ENCODE results near the gene SYTL4. TPM values are rescaled to one million over a fixed set of nuclear protein-coding genes. Genes with fewer than 3 reads are reported as not detected.

SYTL4 gene
- total RNA-seq, 2 donors from 2014 or later: not detected

DNA sequence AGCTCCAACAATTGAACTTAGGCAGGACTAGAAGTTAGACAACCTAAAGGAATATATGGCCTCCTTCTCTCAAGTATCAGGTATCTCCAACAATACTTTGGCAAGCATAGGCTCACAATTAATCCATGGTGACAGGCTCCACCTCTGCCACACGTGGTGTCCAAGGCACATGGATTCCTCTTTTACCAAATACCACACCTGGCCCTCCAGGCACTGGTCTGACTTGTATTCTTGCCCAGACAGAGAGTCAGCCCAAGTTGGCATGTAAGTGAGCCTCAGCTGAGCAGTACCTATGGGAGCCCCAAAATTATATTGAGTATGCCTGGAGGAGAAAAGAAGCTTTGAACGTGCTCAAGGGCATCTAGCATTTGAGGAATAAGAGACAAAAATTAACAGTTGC lies 68.3 kb downstream of the SYTL4 start:
- no peak for DNase-seq (ENCODE audit: low spot score in 2 of 2)
- Mint-ChIP-seq H3K27ac (no peak overlapping the region), H3K36me3 (no peaks in the 10 kb centered on the region), H3K9me3 (no peaks in the 10 kb centered on the region)
- ATAC-seq: no peak

- no peaks in the 10 kb centered on the region for H3K36me3 Mint-ChIP-seq
- DNase-seq (ENCODE audit: low spot score in 2 of 2) (no peak), ATAC-seq (no peak)
- H3K9me3 Mint-ChIP-seq: no peaks in the 10 kb centered on the region
- H3K27ac Mint-ChIP-seq: no peak overlapping the region
These were observed 69.1 kb downstream of the SYTL4 start for GRCh38 chrX:100662796-100663195.

GRCh38 chrX:100662170-100662569 lies 69.8 kb downstream of the SYTL4 start:
- DNase-seq (ENCODE audit: low spot score in 2 of 2) (no peak), ATAC-seq (no peak)
- no peak overlapping the region for H3K27ac Mint-ChIP-seq
- no peaks in the 10 kb centered on the region for H3K9me3 Mint-ChIP-seq
- H3K36me3 Mint-ChIP-seq: no peaks in the 10 kb centered on the region

GRCh38 chrX:100659431-100660137 lies 72.3 kb downstream of the SYTL4 start:
- ATAC-seq: no peak
- Mint-ChIP-seq H3K36me3 (no peaks in the 10 kb centered on the region), H3K27ac (no peak overlapping the region), H3K9me3 (no peaks in the 10 kb centered on the region)
- no peak for DNase-seq (ENCODE audit: low spot score in 2 of 2)

GRCh38 chrX:100658941-100659381 lies 73.0 kb downstream of the SYTL4 start:
- Mint-ChIP-seq H3K27ac (no peak overlapping the region), H3K9me3 (no peaks in the 10 kb centered on the region), H3K36me3 (no peaks in the 10 kb centered on the region)
- DNase-seq (ENCODE audit: low spot score in 2 of 2) (no peak), ATAC-seq (no peak)

GRCh38 chrX:100654261-100654660 lies 77.7 kb downstream of the SYTL4 start:
- no peaks in the 10 kb centered on the region for H3K36me3 Mint-ChIP-seq
- no peak for ATAC-seq
- H3K9me3 Mint-ChIP-seq: no peaks in the 10 kb centered on the region
- no peak for DNase-seq (ENCODE audit: low spot score in 2 of 2)
- no peak overlapping the region for H3K27ac Mint-ChIP-seq

DNA sequence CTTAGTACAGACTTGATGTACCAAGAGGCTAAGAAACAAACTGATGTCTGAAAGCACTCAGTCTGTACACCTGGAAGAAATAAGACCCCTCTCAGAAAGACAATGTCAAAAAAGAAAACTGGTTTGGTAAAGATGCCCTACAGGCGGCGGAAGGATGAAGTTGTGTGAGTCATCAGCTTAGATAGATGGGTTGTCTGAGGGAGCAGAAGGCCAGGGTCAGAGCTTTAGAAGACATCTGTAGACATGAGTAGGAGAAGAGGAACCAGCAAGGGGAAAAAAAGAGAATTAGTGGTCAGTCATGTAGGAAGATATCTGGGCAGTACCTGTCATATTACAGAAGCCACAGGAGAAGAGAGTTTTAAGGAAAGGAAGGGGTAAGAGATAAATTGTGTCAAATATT lies 79.7 kb downstream of the SYTL4 start:
- no peaks in the 10 kb centered on the region for H3K36me3 Mint-ChIP-seq
- no peak for DNase-seq (ENCODE audit: low spot score in 2 of 2)
- ATAC-seq: no peak
- H3K27ac Mint-ChIP-seq: no peak overlapping the region
- H3K9me3 Mint-ChIP-seq: no peaks in the 10 kb centered on the region

DNA sequence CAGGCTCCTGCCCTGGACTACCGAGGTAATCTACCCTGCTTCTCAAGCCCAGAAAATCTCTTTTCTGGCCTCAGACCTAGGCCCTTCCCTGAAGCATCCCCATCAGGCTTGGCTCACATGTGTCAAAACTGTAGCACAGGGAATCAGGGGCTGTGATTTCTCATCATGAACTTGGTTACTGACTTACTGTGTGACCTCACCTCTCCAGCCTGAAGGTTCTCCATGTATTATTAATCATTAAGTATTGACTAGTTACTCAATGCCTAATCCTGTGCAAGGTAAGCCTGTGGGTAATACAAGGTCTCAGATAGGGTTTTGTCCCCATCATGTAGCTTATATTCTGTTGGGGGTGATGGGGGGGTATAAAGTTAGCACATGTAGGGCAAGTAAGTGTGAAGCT lies 81.1 kb downstream of the SYTL4 start:
- H3K27ac Mint-ChIP-seq: no peak overlapping the region
- DNase-seq (ENCODE audit: low spot score in 2 of 2) (no peak), ATAC-seq (no peak)
- no peaks in the 10 kb centered on the region for H3K36me3 Mint-ChIP-seq
- H3K9me3 Mint-ChIP-seq: no peaks in the 10 kb centered on the region

DNA sequence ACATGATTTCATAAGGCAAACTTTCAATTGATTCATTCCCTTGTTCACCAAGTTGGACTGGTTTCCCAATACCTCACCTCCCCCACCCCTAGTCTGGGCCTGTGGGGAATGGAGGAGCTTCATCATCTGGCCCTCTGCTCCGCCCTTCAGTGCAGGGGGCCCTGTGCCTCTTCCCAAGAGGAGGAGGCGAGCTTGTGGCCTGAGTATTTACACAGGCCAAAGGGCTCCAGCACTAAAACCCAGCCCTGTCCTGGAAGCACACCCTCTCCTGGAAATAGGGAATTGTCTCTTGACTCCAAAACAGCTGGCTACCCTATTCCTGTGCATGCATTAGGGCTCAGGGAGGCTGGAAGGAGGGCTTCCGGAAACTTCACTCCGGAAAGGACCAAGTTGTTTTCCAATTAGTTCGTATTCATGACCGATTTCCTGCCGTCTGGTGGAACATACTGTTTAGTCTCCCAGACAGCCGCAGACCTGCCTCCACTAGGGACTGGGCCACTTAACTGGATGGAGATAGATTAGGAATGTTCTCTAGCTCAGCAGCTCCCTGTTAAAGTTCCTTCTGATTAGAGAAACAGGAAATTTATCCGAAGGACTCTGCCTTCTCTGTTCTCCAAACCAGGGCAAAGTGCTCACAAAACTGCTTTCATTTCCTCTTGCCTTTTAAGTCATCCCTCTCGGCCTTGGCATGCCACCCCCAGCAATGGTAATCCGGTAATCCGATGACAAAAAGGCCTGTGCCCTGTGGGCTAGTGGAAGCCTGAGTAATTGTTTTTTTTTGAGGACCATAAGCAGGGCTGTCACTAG lies 82.2 kb downstream of the SYTL4 start:
- no peak for DNase-seq (ENCODE audit: low spot score in 2 of 2)
- ATAC-seq: no peak
- no peaks in the 10 kb centered on the region for H3K9me3 Mint-ChIP-seq
- H3K36me3 Mint-ChIP-seq: no peaks in the 10 kb centered on the region
- no peak overlapping the region for H3K27ac Mint-ChIP-seq

- no peaks in the 10 kb centered on the region for H3K9me3 Mint-ChIP-seq
- DNase-seq (ENCODE audit: low spot score in 2 of 2) (no peak), ATAC-seq (no peak)
- H3K36me3 Mint-ChIP-seq: no peaks in the 10 kb centered on the region
- no peak overlapping the region for H3K27ac Mint-ChIP-seq
These were observed 83.2 kb downstream of the SYTL4 start for GRCh38 chrX:100648458-100649417.

DNA sequence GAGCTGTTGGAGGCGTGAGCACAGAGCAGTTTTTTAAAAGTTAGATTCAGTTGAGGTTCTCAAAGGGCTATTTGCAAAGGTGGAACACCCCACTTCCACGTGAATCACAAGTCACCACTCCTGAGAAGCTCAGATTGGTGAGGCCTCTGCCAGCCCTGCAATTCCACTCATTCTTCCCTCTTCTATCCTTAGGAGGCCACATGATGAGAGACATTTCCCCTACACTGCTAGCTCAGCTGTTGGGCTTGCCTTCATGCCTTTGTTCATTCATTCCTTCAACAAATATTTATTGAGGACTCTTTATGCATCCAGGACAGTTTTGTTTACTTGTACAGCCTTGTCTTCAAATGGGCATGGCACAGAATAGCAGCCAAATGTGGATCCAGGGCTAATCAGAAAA lies 84.2 kb downstream of the SYTL4 start:
- Mint-ChIP-seq H3K9me3 (no peaks in the 10 kb centered on the region), H3K36me3 (no peaks in the 10 kb centered on the region), H3K27ac (no peak overlapping the region)
- no peak for ATAC-seq
- no peak for DNase-seq (ENCODE audit: low spot score in 2 of 2)

DNA sequence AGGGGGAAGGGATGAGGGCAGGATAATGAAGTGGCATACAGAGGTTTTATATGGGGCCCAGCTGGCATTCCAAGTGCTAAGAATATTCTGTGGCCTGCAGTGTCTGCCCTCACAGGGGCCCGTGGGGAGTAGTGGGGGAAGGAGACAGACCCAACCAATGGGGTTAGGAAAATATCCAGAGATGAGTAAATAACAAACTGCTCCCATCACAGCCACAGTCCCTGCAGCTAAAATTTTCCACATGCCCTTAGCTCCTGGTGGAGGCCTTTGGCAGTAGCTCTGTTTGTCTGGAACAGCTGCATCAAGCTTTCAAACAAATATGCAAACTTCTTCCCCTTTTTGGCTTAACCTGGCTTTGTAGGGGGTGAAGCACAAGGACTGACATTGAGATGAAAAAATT lies 84.8 kb downstream of the SYTL4 start:
- H3K36me3 Mint-ChIP-seq: no peaks in the 10 kb centered on the region
- H3K27ac Mint-ChIP-seq: no peak overlapping the region
- no peak for ATAC-seq
- no peaks in the 10 kb centered on the region for H3K9me3 Mint-ChIP-seq
- DNase-seq (ENCODE audit: low spot score in 2 of 2): no peak

DNA sequence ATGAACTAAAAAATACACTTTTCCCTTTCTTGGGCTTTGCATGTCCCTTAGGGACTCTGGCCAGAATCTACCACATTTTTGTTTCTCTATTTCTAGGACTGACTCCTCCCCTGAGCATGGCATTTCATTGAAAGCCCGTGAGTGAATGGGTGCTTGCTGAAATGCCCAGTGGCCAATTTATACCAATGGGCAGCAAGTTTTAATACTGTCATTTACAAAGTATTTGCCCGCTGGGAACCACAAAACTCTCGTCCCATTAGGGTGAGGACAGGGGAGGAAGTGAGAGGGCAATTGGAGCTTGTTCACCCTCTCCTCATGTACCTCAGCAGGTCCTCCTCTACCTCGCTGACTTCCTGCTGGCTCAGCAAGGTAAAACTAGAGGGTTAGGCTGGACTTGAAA lies 86.8 kb downstream of the SYTL4 start:
- no peak for DNase-seq (ENCODE audit: low spot score in 2 of 2)

GRCh38 chrX:100643956-100644860 lies 87.7 kb downstream of the SYTL4 start, which contains the start of gene SRPX2:
SRPX2 (plus strand) TSS chrX:100644199; CDS start chrX:100646323, 2,124 bp downstream.
- no peak for DNase-seq (ENCODE audit: low spot score in 2 of 2)
- Mint-ChIP-seq H3K36me3 (no peaks in the 10 kb centered on the region), H3K9me3 (no peaks in the 10 kb centered on the region), H3K27ac (no peak within 1 kb of the TSS)
- ATAC-seq: peak in 1 of 2 donors; percentile 62

More for the DNA sequence above, 86.8 kb downstream of the SYTL4 start:
- H3K36me3 Mint-ChIP-seq: no peaks in the 10 kb centered on the region
- no peaks in the 10 kb centered on the region for H3K9me3 Mint-ChIP-seq
- no peak overlapping the region for H3K27ac Mint-ChIP-seq
- no peak for ATAC-seq

- H3K36me3 Mint-ChIP-seq: no peaks in the 10 kb centered on the region
- DNase-seq (ENCODE audit: low spot score in 2 of 2) (no peak), ATAC-seq (no peak)
- no peak overlapping the region for H3K27ac Mint-ChIP-seq
- no peaks in the 10 kb centered on the region for H3K9me3 Mint-ChIP-seq
These were observed 88.7 kb downstream of the SYTL4 start for GRCh38 chrX:100643212-100643611.

GRCh38 chrX:100642290-100642689 lies 89.6 kb downstream of the SYTL4 start:
- no peak for ATAC-seq
- no peaks in the 10 kb centered on the region for H3K9me3 Mint-ChIP-seq
- DNase-seq (ENCODE audit: low spot score in 2 of 2): no peak
- no peaks in the 10 kb centered on the region for H3K36me3 Mint-ChIP-seq
- H3K27ac Mint-ChIP-seq: no peak overlapping the region

Data from activated naive CD4-positive, alpha-beta T cell treated with anti-CD3 and anti-CD28 coated beads, Interleukin-2, amount 50 U/mL, for 72 hours (primary cell).